Measurements from ENCODE around the gene HOXB8. TPM values are rescaled to one million over a fixed set of nuclear protein-coding genes. Genes with fewer than 3 reads are reported as not detected.

HOXB8 gene
- total RNA-seq, 1 donor from 2014 or later = not detected

DNA sequence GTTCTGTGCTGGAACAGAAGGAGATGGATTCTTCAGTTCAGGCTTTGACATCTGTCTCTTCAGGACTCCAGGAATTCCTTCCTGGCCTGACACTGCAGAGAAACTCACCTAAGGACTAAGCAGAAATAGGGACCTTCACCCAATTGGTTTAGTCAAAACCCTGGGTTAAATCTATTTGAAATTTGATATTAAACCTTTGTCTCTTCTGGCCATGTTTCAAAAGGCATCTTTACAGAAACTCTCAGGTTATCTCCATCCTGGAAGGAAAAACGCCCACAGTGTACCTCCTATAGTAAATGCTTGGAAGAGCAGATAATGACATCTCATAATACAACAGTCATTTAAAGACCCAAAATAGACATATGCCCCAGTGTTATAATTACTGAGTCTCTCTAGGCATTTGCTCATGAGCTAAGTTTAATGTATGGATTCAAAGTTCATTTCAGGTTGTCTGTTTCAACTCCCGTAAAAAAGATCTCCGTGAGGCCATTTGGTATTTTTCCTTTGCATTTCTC is 31.3 kb downstream of the HOXB8 start:
- H3K4me1 ChIP-seq = peaks cover 30% of the 10 kb centered on the region
- TF ChIP-seq, protein P1, sequence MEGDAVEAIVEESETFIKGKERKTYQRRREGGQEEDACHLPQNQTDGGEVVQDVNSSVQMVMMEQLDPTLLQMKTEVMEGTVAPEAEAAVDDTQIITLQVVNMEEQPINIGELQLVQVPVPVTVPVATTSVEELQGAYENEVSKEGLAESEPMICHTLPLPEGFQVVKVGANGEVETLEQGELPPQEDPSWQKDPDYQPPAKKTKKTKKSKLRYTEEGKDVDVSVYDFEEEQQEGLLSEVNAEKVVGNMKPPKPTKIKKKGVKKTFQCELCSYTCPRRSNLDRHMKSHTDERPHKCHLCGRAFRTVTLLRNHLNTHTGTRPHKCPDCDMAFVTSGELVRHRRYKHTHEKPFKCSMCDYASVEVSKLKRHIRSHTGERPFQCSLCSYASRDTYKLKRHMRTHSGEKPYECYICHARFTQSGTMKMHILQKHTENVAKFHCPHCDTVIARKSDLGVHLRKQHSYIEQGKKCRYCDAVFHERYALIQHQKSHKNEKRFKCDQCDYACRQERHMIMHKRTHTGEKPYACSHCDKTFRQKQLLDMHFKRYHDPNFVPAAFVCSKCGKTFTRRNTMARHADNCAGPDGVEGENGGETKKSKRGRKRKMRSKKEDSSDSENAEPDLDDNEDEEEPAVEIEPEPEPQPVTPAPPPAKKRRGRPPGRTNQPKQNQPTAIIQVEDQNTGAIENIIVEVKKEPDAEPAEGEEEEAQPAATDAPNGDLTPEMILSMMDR (IDR thresholded peaks at IDR 0.05) = no peak
- TF ChIP-seq POLR2AphosphoS5 (IDR thresholded peaks at IDR 0.05; ENCODE audit: insufficient read depth in 1 of 2, low read depth in 1 of 2) (no peak), POLR2A (IDR thresholded peaks at IDR 0.05) (no peak)
- no peaks in the 10 kb centered on the region for H3K36me3 ChIP-seq
- H3K27ac ChIP-seq = no peak overlapping the region
- no peak for DNase-seq (ENCODE audit: extremely low spot score in 2 of 2)
- no peaks in the 10 kb centered on the region for H3K27me3 ChIP-seq
- H3K4me3 ChIP-seq = no peak overlapping the region
- intact Hi-C loops (cut with DNase I) = no loop called here
- H3K9me3 ChIP-seq = no peaks in the 10 kb centered on the region

DNA sequence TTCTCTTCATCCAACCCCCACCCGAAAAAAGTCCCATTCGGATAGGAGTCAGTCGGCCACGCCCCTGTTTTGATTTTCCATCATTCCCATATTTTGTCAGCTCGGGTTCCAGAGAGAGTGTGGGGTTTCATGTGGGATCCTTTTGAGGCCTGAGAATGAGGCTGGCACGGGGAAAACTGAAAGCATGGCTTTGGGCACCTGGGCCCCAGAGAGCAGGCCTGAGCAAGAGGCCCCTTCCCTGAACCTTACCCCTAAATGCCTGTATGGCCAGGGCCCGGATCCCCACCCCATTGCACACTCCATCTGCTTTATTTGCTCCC is 32.4 kb downstream of the HOXB8 start:
- TF ChIP-seq POLR2A (IDR thresholded peaks at IDR 0.05) = no peak
- TF ChIP-seq, protein P1 (IDR thresholded peaks at IDR 0.05) = no peak
- TF ChIP-seq POLR2AphosphoS5 (IDR thresholded peaks at IDR 0.05; ENCODE audit: insufficient read depth in 1 of 2, low read depth in 1 of 2) = no peak
- no peaks in the 10 kb centered on the region for H3K9me3 ChIP-seq
- intact Hi-C loops (cut with DNase I) = no loop called here
- H3K27ac ChIP-seq = peak overlapping the region; percentile 71
- peaks cover 33% of the 10 kb centered on the region for H3K4me1 ChIP-seq
- H3K4me3 ChIP-seq = peak overlapping the region in 1 of 2 donors; percentile 42
- no peak for DNase-seq (ENCODE audit: extremely low spot score in 2 of 2)
- H3K36me3 ChIP-seq = no peaks in the 10 kb centered on the region
- no peaks in the 10 kb centered on the region for H3K27me3 ChIP-seq

DNA sequence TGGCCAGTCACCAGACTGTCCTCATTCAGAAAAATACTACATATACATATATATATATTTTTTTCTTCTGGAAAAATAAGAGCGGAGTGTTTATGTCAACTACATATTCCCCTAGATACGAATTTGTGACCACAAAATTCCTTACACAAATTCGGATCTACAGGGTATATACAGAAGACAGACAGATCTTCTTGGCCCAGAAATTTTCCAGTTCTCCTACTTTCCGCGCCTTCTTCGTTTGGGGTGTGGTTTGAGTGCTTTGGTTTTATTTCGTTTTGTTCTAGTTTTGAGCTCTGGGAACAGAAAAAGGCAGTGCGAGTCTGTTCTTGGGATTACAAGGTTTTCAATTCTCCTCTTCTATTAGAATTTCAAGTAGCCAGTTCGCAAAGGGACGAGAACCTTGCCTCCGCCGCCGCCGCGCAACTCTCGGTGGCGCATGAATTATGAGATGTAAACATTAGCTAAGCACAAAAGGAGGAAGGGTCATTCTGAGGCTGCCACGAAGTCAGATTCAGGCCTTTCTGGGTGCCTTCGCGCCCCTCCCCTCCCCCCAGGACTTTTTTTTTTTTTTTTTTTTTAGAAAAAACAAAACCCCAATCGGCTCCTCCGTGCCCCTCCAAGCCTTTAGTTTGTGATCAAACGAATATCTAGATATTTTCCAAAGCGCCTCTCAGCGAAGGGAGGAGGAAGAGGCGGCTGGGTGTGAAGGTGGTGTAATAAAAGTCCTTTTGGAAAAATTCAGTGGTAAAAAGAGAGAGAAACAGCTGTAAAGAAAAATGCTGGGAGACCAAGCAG is 35.1 kb downstream of the HOXB8 start:
- no peaks in the 10 kb centered on the region for H3K27me3 ChIP-seq
- no peak for DNase-seq (ENCODE audit: extremely low spot score in 2 of 2)

DNA sequence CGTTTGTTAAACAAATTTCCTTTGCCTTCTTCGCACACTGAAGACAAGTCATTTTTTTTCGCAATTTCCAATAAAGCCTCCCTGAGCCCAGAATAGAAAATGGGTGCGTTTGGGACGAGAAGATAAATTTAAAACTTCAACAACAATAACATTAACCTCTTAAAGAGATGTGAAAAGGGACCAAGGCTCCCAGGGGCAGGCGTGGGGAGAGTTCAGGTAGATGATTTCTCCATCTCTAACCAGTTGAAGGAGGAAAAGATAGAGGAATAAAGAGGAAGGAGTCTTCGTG is 35.7 kb downstream of the HOXB8 start:
- intact Hi-C loops (cut with DNase I) = no loop called here
- Histone ChIP-seq H3K4me1 (peaks cover 44% of the 10 kb centered on the region), H3K27ac (no peak overlapping the region), H3K27me3 (no peaks in the 10 kb centered on the region), H3K9me3 (no peaks in the 10 kb centered on the region), H3K4me3 (peak overlapping the region in 1 of 2 donors; percentile 50), H3K36me3 (no peaks in the 10 kb centered on the region)
- TF ChIP-seq, protein P1 (IDR thresholded peaks at IDR 0.05) = no peak
- TF ChIP-seq POLR2A (IDR thresholded peaks at IDR 0.05) (no peak), POLR2AphosphoS5 (IDR thresholded peaks at IDR 0.05; ENCODE audit: insufficient read depth in 1 of 2, low read depth in 1 of 2) (no peak)
- DNase-seq (ENCODE audit: extremely low spot score in 2 of 2) = no peak

More for the DNA sequence above, 35.1 kb downstream of the HOXB8 start:
- Histone ChIP-seq H3K36me3 (no peaks in the 10 kb centered on the region), H3K9me3 (no peaks in the 10 kb centered on the region), H3K4me3 (no peak overlapping the region), H3K4me1 (peaks cover 47% of the 10 kb centered on the region), H3K27ac (peak overlapping the region; percentile 49)
- TF ChIP-seq POLR2A (IDR thresholded peaks at IDR 0.05) = no peak
- TF ChIP-seq, protein P1 (IDR thresholded peaks at IDR 0.05) = no peak
- TF ChIP-seq POLR2AphosphoS5 (IDR thresholded peaks at IDR 0.05; ENCODE audit: insufficient read depth in 1 of 2, low read depth in 1 of 2) = no peak
- intact Hi-C loops (cut with DNase I) = no loop called here
